ENCODE data around the gene DNAJA4.

DNA sequence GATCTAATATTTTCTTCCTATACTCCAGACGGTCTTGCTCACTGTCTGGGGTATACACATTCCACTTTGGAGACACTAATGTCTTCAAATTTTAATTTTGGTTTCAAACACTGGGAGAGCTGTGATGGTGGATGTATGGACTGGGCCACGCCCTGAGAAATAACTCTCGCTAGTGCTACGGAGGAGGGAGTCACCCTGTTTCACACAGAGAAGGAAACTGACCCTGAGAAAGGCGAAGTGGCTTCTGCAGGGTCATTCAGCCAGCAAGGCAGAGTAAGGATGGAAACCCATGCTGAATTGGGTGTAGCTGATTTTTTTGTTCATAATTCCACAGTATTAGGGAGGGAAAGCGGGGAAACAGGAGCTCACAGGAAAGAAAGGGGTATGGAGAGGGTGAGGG lies 43.6 kb downstream of the DNAJA4 start:
- TF ChIP-seq, protein P1, sequence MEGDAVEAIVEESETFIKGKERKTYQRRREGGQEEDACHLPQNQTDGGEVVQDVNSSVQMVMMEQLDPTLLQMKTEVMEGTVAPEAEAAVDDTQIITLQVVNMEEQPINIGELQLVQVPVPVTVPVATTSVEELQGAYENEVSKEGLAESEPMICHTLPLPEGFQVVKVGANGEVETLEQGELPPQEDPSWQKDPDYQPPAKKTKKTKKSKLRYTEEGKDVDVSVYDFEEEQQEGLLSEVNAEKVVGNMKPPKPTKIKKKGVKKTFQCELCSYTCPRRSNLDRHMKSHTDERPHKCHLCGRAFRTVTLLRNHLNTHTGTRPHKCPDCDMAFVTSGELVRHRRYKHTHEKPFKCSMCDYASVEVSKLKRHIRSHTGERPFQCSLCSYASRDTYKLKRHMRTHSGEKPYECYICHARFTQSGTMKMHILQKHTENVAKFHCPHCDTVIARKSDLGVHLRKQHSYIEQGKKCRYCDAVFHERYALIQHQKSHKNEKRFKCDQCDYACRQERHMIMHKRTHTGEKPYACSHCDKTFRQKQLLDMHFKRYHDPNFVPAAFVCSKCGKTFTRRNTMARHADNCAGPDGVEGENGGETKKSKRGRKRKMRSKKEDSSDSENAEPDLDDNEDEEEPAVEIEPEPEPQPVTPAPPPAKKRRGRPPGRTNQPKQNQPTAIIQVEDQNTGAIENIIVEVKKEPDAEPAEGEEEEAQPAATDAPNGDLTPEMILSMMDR (tag by site-specific recombination; IDR thresholded peaks at IDR 0.05): no peak
- TF ChIP-seq, protein P2, sequence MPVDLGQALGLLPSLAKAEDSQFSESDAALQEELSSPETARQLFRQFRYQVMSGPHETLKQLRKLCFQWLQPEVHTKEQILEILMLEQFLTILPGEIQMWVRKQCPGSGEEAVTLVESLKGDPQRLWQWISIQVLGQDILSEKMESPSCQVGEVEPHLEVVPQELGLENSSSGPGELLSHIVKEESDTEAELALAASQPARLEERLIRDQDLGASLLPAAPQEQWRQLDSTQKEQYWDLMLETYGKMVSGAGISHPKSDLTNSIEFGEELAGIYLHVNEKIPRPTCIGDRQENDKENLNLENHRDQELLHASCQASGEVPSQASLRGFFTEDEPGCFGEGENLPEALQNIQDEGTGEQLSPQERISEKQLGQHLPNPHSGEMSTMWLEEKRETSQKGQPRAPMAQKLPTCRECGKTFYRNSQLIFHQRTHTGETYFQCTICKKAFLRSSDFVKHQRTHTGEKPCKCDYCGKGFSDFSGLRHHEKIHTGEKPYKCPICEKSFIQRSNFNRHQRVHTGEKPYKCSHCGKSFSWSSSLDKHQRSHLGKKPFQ (tag by site-specific recombination; IDR thresholded peaks at IDR 0.05): no peak
- no peak for TF ChIP-seq EGR2 (tag by site-specific recombination; IDR thresholded peaks at IDR 0.05; ENCODE audit: low read depth)
- no peak for TF ChIP-seq ZSCAN16 (tag by site-specific recombination; IDR thresholded peaks at IDR 0.05)
- TF ChIP-seq, protein P3, sequence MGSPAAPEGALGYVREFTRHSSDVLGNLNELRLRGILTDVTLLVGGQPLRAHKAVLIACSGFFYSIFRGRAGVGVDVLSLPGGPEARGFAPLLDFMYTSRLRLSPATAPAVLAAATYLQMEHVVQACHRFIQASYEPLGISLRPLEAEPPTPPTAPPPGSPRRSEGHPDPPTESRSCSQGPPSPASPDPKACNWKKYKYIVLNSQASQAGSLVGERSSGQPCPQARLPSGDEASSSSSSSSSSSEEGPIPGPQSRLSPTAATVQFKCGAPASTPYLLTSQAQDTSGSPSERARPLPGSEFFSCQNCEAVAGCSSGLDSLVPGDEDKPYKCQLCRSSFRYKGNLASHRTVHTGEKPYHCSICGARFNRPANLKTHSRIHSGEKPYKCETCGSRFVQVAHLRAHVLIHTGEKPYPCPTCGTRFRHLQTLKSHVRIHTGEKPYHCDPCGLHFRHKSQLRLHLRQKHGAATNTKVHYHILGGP (tag by site-specific recombination; IDR thresholded peaks at IDR 0.05): no peak
- TF ChIP-seq ZNF544 (tag by site-specific recombination; IDR thresholded peaks at IDR 0.05): no peak
- TF ChIP-seq, protein P4, sequence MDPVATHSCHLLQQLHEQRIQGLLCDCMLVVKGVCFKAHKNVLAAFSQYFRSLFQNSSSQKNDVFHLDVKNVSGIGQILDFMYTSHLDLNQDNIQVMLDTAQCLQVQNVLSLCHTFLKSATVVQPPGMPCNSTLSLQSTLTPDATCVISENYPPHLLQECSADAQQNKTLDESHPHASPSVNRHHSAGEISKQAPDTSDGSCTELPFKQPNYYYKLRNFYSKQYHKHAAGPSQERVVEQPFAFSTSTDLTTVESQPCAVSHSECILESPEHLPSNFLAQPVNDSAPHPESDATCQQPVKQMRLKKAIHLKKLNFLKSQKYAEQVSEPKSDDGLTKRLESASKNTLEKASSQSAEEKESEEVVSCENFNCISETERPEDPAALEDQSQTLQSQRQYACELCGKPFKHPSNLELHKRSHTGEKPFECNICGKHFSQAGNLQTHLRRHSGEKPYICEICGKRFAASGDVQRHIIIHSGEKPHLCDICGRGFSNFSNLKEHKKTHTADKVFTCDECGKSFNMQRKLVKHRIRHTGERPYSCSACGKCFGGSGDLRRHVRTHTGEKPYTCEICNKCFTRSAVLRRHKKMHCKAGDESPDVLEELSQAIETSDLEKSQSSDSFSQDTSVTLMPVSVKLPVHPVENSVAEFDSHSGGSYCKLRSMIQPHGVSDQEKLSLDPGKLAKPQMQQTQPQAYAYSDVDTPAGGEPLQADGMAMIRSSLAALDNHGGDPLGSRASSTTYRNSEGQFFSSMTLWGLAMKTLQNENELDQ (tag by site-specific recombination; IDR thresholded peaks at IDR 0.05; ENCODE audit: low read depth): no peak

All from HEK293 (cell line).